Caco-2 (cell line): Measurements from ENCODE around the gene AHCYL1. TPM values are rescaled to one million over a fixed set of nuclear protein-coding genes. Genes with fewer than 3 reads are reported as not detected.
A peak's percentile ranks its signal among the peaks of the same experiment; 100 is the strongest.

Experiments used
- BruUV-seq: library from RNA; stranded (reverse); fragments of 400-500 nt; replicated peaks from 2 replicates; lab custom pipeline; 2021; lab: Mats Ljungman, UMichigan
- CTCF ChIA-PET: fragments of 300-600 bp; sonication (Branson Sonifier 250); formaldehyde crosslinking; loops from one replicate; lab custom pipeline; 2022; ENCODE audit warnings: antibody characterized with exemption; lab: Charles Lee
- POLR2A ChIA-PET: fragments of 300-600 bp; sonication (Branson Sonifier 250); formaldehyde crosslinking; loops from one replicate; lab custom pipeline; 2022; ENCODE audit warnings: antibody characterized with exemption; lab: Charles Lee
- DNase-seq, 2 experiments: peaks; one replicate each; pipeline versions ENCODE4 v3.0.0 to v3.0.0-alpha.2; 2020 to 2022
- H3K27me3 ChIP-seq: replicated peaks from 2 replicates; pipeline ENCODE4 v1.6.0; 2011; ENCODE audit warnings: low read length; ENCODE audit not compliant: control insufficient read depth, insufficient read depth
- H3K36me3 ChIP-seq: 2 replicates; pipeline ENCODE4 v1.5.1; 2011; ENCODE audit warnings: low read length; ENCODE audit not compliant: control insufficient read depth, insufficient read depth
- H3K4me1 ChIP-seq: fragments of 250-450 bp; sonication (Bioruptor Pico); 2 replicates; pipeline ENCODE4 v1.5.1; 2020; ENCODE audit warnings: mild to moderate bottlenecking
- H3K4me3 ChIP-seq: 2 replicates; pipeline ENCODE4 v1.5.1; 2011; ENCODE audit warnings: low read depth, mild to moderate bottlenecking, control low read depth, low read length
- H3K9me3 ChIP-seq: fragments of 250-450 bp; sonication (Bioruptor Pico); 2 replicates; pipeline ENCODE4 v1.5.1; 2020; ENCODE audit warnings: mild to moderate bottlenecking, moderate library complexity
- H3K27ac Mint-ChIP-seq: one replicate; pipeline ENCODE4 v1.8.0; 2022; ENCODE audit warnings: mixed read lengths; ENCODE audit not compliant: unreplicated experiment
- H3K27me3 Mint-ChIP-seq: one replicate; pipeline ENCODE4 v1.8.0; 2022; ENCODE audit warnings: mixed read lengths; ENCODE audit not compliant: insufficient read depth, unreplicated experiment
- H3K36me3 Mint-ChIP-seq: one replicate; pipeline ENCODE4 v1.8.0; 2022; ENCODE audit warnings: mild to moderate bottlenecking, mixed read lengths; ENCODE audit not compliant: insufficient read depth, unreplicated experiment
- H3K4me1 Mint-ChIP-seq: one replicate; pipeline ENCODE4 v1.8.0; 2022; ENCODE audit warnings: low read depth, mixed read lengths; ENCODE audit not compliant: unreplicated experiment
- H3K4me3 Mint-ChIP-seq: one replicate; pipeline ENCODE4 v1.8.0; 2022; ENCODE audit warnings: mild to moderate bottlenecking, moderate library complexity, mixed read lengths; ENCODE audit not compliant: unreplicated experiment
- H3K9me3 Mint-ChIP-seq: one replicate; pipeline ENCODE4 v1.8.0; 2022; ENCODE audit warnings: mixed read lengths; ENCODE audit not compliant: unreplicated experiment
- intact Hi-C: fragments of 100-400 bp; cut with micrococcal nuclease; formaldehyde crosslinking; loops from one replicate; pipeline ENCODE4 v1.10.0; 2022; ENCODE audit not compliant: unreplicated experiment
- total RNA-seq: library from RNA; stranded (reverse); gene quantifications from 2 replicates; pipeline ENCODE4 v1.2.3, GENCODE V29; 2022
- TF ChIP-seq, protein P1 (sequence below), 2 experiments: fragments of 200-600 bp in 1 of 2; IDR thresholded peaks; 1 replicate in 1 of 2; 2 replicates in 1 of 2; pipeline versions ENCODE4 v1.5.1 to v1.8.0; 2011 to 2022; ENCODE audit warnings: antibody characterized with exemption in 1 of 2, control low read depth in 1 of 2, inconsistent platforms in 1 of 2, low read depth in 1 of 2, low read length in 1 of 2, mild to moderate bottlenecking in 1 of 2, moderate library complexity in 1 of 2; ENCODE audit not compliant: insufficient read depth in 1 of 2, severe bottlenecking in 1 of 2, unreplicated experiment in 1 of 2

The AHCYL1 gene
- total RNA-seq, 1 experiment from 2014 or later: 64.2 TPM

DNA sequence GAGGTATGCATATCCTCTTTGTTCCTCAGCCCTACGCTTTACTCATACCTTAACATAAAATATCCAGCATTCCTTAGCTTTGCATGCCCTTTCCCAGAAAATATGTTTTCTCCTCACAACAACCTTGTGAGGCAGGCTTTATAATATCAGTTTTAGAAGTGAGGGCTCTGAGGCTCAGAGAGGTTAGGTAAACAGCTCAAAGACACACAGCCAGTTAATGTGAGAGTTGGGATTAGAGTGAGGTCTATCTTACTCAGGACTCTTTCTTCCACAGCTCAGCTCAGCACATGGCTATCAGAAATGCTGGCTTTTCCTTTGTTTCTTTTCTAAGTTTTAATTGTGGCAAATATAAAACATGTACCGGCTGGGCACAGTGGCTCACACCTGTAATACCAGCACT is 46.0 kb upstream of the AHCYL1 start:
- ChIA-PET CTCF (no interaction called here), POLR2A (no interaction called here)
- Mint-ChIP-seq H3K27me3 (no peaks in the 10 kb centered on the region), H3K27ac (no peak overlapping the region), H3K36me3 (peaks cover 8% of the 10 kb centered on the region), H3K4me3 (no peak overlapping the region), H3K4me1 (peaks cover 16% of the 10 kb centered on the region), H3K9me3 (peaks cover 10% of the 10 kb centered on the region)
- intact Hi-C loops: no loop called here
- Histone ChIP-seq H3K36me3 (no peaks in the 10 kb centered on the region), H3K4me3 (no peak overlapping the region), H3K4me1 (peaks cover 27% of the 10 kb centered on the region), H3K27me3 (no peaks in the 10 kb centered on the region), H3K9me3 (no peaks in the 10 kb centered on the region; the same call in 1 of the 2 replicates)
- no peak for DNase-seq
- TF ChIP-seq, protein P1, sequence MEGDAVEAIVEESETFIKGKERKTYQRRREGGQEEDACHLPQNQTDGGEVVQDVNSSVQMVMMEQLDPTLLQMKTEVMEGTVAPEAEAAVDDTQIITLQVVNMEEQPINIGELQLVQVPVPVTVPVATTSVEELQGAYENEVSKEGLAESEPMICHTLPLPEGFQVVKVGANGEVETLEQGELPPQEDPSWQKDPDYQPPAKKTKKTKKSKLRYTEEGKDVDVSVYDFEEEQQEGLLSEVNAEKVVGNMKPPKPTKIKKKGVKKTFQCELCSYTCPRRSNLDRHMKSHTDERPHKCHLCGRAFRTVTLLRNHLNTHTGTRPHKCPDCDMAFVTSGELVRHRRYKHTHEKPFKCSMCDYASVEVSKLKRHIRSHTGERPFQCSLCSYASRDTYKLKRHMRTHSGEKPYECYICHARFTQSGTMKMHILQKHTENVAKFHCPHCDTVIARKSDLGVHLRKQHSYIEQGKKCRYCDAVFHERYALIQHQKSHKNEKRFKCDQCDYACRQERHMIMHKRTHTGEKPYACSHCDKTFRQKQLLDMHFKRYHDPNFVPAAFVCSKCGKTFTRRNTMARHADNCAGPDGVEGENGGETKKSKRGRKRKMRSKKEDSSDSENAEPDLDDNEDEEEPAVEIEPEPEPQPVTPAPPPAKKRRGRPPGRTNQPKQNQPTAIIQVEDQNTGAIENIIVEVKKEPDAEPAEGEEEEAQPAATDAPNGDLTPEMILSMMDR (IDR thresholded peaks at IDR 0.05; ENCODE audit: insufficient read depth in 1 of 2, low read depth in 1 of 2, low read length in 1 of 2, severe bottlenecking in 1 of 2, unreplicated experiment in 1 of 2): no peak
- BruUV-seq: no TSS peak

DNA sequence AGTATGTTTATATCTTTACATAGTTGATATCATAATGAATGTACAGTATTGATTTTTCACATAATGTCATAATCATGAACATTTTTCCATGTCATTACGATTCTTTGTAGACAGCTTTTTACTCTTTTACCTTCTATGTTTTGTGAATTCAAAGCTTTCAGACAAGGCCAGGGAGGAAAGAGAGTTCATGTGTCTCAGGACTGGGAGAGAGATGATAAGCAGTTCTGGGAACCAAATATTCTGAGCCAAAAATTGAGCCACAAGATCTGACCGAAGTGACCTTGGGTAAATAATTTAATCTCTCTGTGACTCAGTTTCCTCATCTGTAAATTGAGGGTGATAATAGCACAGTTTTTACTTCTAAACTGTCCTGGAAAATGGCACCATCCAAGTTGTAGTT is 42.1 kb upstream of the AHCYL1 start:
- Histone ChIP-seq H3K27me3 (no peaks in the 10 kb centered on the region), H3K36me3 (no peaks in the 10 kb centered on the region), H3K4me3 (no peak overlapping the region), H3K4me1 (peaks cover 6% of the 10 kb centered on the region), H3K9me3 (no peaks in the 10 kb centered on the region; the same call in 1 of the 2 replicates)
- H3K9me3 Mint-ChIP-seq: peaks cover 19% of the 10 kb centered on the region
- peaks cover 6% of the 10 kb centered on the region for H3K4me1 Mint-ChIP-seq
- H3K27me3 Mint-ChIP-seq: no peaks in the 10 kb centered on the region
- no peaks in the 10 kb centered on the region for H3K36me3 Mint-ChIP-seq
- H3K27ac Mint-ChIP-seq: no peak overlapping the region
- BruUV-seq: no TSS peak
- ChIA-PET POLR2A (no interaction called here), CTCF (interaction anchor here (0.6 kb wide), 1 partner anchor 143 kb away, joined by 3 read pairs; no protein-coding TSS in a partner anchor)
- intact Hi-C loops: no loop called here
- no peak overlapping the region for H3K4me3 Mint-ChIP-seq
- DNase-seq: no peak
- TF ChIP-seq, protein P1 (IDR thresholded peaks at IDR 0.05; ENCODE audit: insufficient read depth in 1 of 2, low read depth in 1 of 2, low read length in 1 of 2, severe bottlenecking in 1 of 2, unreplicated experiment in 1 of 2): no peak

DNA sequence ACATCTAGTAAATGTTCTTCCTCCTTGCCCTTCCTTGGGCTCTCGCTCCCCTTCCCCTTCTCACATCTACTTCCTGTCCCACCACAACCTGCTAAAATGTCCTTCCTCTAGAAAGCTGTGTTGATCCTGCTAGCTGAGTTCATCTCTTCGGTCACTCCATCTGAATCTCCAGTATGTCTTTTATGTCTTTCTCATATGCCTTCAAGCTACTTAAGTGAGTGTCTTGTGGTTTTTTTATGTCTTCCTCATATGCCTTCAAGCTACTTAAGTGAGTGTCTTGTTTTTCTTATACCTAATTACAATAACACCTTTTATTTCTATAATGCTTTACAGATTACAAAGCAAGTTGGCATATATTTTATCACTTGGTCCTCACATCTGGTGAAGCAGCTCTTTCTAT is 40.0 kb upstream of the AHCYL1 start:
- BruUV-seq: no TSS peak
- Mint-ChIP-seq H3K27me3 (no peaks in the 10 kb centered on the region), H3K4me3 (no peak overlapping the region), H3K27ac (peak overlapping the region; percentile 32), H3K9me3 (peaks cover 19% of the 10 kb centered on the region), H3K4me1 (peaks cover 13% of the 10 kb centered on the region), H3K36me3 (no peaks in the 10 kb centered on the region)
- intact Hi-C loops: no loop called here
- H3K36me3 ChIP-seq: no peaks in the 10 kb centered on the region
- no peaks in the 10 kb centered on the region for H3K9me3 ChIP-seq
- POLR2A ChIA-PET: no interaction called here
- CTCF ChIA-PET: no interaction called here
- TF ChIP-seq, protein P1 (IDR thresholded peaks at IDR 0.05; ENCODE audit: insufficient read depth in 1 of 2, low read depth in 1 of 2, low read length in 1 of 2, severe bottlenecking in 1 of 2, unreplicated experiment in 1 of 2): no peak
- no peak for DNase-seq
- peaks cover 27% of the 10 kb centered on the region for H3K4me1 ChIP-seq
- no peak overlapping the region for H3K4me3 ChIP-seq
- no peaks in the 10 kb centered on the region for H3K27me3 ChIP-seq
